Right lobe of liver (tissue), 6 donors: ENCODE measurements around the gene CARD6. TPM values are rescaled to one million over a fixed set of nuclear protein-coding genes. Genes with fewer than 3 reads are reported as not detected.

Source experiments
- ATAC-seq, 4 donors: fragments of 200-7000 bp; cut with Tn5 transposase; one replicate each; pipeline ENCODE4 v1.9.1; 2020; ENCODE audit warnings: mild to moderate bottlenecking in 4 of 4, moderate library complexity in 4 of 4
- DNase-seq, 3 donors: peaks; one replicate each; pipeline ENCODE4 v3.0.0-alpha.2; 2020
- H3K27ac ChIP-seq, 3 donors: fragments of 200-600 bp; one replicate each; pipeline ENCODE4 v1.8.0; 2022
- H3K27me3 ChIP-seq, 2 donors: fragments of 200-600 bp; one replicate each; pipeline ENCODE4 v1.8.0; 2022
- H3K36me3 ChIP-seq, 4 donors: fragments of 200-600 bp; sonication (generic) in 1 of 4; one replicate each; pipeline versions ENCODE4 v1.5.1 to v1.8.0; 2017 to 2022; ENCODE audit warnings: control low read depth in 1 of 4
- H3K4me1 ChIP-seq, 4 donors: fragments of 200-600 bp; sonication (generic) in 1 of 4; one replicate each; pipeline versions ENCODE4 v1.5.1 to v1.8.0; 2017 to 2022; ENCODE audit warnings: control low read depth in 1 of 4
- H3K4me3 ChIP-seq, 3 donors: fragments of 200-600 bp; one replicate each; pipeline ENCODE4 v1.8.0; 2022
- H3K9me3 ChIP-seq, 4 donors: fragments of 200-600 bp; sonication (generic) in 1 of 4; one replicate each; pipeline versions ENCODE4 v1.5.1 to v1.8.0; 2017 to 2022; ENCODE audit warnings: control low read depth in 1 of 4
- POLR2A ChIP-seq: fragments of 450-650 bp; IDR thresholded peaks from one replicate; pipeline ENCODE4 v1.6.1; 2017; ENCODE audit warnings: antibody characterized with exemption, mild to moderate bottlenecking
- WGBS: methylation state at CpG from one replicate; pipeline ENCODE4 v1.1.6; 2018; ENCODE audit warnings: low coverage, low lambda C conversion rate; ENCODE audit not compliant: insufficient coverage; ENCODE audit errors: missing lambda C conversion rate; 5-methylcytosine and 5-hydroxymethylcytosine counted together
- intact Hi-C, 2 donors: fragments of 100-400 bp; cut with DNase I; formaldehyde crosslinking; loops; one replicate each; pipeline versions ENCODE4 v1.11.2 to v1.14.1; 2022
- total RNA-seq, 6 experiments: library from RNA; depleted of rRNA in 2 of 6; stranded (reverse); fragments of >200 nt in 2 of 6; fragmentation: NEBNext Ultra II Directional in 3 of 6; extraction: Animal tissue kit (Norgen Biotek cat#: 25700) in 3 of 6; gene quantifications; one replicate each; pipeline versions ENCODE4 v1.1.0 to v1.2.4, GENCODE V29; 2016 to 2023
- TF ChIP-seq, protein P1 (sequence below), 4 donors: fragments of 200-600 bp in 3 of 4; fragments of 450-650 bp in 1 of 4; IDR thresholded peaks; one replicate each; pipeline versions ENCODE4 v1.5.1 to v1.8.0; 2016 to 2022; ENCODE audit warnings: antibody characterized with exemption in 4 of 4, mild to moderate bottlenecking in 2 of 4
- donor health status: DM: no; HTN: yes; CAD: no.
- donor health status: DM: no; HTN: no; CAD: no.
- donor health status: DM: no; HTN: no; CAD: no.
- donor health status: DM: no; HTN: yes; CAD: no.
- donor health status: DM: no; HTN: yes; CAD: no.

The CARD6 gene
- total RNA-seq, 6 experiments from 2014 or later, result 3.0 to 6.2 (median 3.3) TPM

DNA sequence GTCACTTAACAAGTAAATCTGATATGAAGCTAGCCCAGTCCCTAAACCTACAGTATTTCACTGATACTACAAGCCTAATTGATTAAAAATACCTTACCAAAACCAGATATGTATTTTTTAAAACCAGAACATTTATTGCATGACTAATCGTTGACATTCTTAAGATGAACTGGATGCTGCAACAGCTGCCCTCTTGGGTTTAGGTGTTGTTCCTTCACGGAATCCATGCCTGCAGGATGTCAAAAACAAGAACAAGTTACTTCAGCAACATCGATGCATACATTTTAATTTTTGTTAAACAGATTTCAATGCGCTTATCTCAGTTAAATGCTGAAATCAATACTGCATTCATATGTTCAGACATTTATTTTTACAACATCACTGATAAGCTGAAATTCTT lies 8.8 kb upstream of the CARD6 start:
- peaks cover 19 to 67% (median 47%) of the 10 kb centered on the region in 4 donors for H3K36me3 ChIP-seq
- WGBS, result 74% methylated on average over 4 of the region's 4 CpGs

DNA sequence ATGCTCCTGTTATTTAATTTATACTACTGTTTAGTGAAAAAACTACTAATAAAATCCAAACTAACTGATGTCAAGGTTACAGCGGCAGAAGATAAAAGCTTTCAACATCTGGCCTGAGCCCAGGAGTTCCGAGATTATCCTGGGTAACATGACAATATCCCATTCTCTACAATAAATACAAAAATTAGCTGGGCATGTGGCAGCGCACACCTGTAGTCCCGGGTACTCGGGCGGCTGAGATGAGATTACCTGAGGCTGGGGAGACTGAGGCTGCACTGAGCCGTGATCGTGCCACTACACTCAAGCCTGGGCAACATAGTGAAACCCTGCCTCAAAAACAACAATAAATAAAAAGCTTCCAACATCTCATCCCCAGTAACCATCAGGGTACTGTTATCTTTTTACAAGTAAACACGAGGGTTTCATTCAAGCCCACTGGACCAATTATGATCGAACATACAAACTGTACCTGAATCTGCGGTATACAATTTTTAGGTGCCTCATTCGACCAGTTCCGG lies 7.4 kb upstream of the CARD6 start:
- Histone ChIP-seq H3K4me3 (peak overlapping the region; percentile 71 to 93 (median 77)), H3K4me1 (peaks cover 0 to 16% (median 5%) of the 10 kb centered on the region in 4 donors), H3K27me3 (no peaks in the 10 kb centered on the region), H3K36me3 (peaks cover 19 to 53% (median 39%) of the 10 kb centered on the region in 4 donors), H3K27ac (no peak overlapping the region), H3K9me3 (no peaks in the 10 kb centered on the region)
- intact Hi-C loops, result loop anchor here in 1 of 2 donors (5.0 kb wide), 1 partner anchor 76 kb away; the partner anchor contains the start of gene TTC33
- 23% methylated on average over 12 of the region's 13 CpGs for WGBS
- ATAC-seq (no peak), DNase-seq (no peak)
- TF ChIP-seq POLR2A, result no peak
- TF ChIP-seq, protein P1, sequence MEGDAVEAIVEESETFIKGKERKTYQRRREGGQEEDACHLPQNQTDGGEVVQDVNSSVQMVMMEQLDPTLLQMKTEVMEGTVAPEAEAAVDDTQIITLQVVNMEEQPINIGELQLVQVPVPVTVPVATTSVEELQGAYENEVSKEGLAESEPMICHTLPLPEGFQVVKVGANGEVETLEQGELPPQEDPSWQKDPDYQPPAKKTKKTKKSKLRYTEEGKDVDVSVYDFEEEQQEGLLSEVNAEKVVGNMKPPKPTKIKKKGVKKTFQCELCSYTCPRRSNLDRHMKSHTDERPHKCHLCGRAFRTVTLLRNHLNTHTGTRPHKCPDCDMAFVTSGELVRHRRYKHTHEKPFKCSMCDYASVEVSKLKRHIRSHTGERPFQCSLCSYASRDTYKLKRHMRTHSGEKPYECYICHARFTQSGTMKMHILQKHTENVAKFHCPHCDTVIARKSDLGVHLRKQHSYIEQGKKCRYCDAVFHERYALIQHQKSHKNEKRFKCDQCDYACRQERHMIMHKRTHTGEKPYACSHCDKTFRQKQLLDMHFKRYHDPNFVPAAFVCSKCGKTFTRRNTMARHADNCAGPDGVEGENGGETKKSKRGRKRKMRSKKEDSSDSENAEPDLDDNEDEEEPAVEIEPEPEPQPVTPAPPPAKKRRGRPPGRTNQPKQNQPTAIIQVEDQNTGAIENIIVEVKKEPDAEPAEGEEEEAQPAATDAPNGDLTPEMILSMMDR (IDR thresholded peaks at IDR 0.05), result no peak

More for the DNA sequence above, 8.8 kb upstream of the CARD6 start:
- no peaks in the 10 kb centered on the region for H3K9me3 ChIP-seq
- no peak for ATAC-seq
- no peak for DNase-seq
- peaks cover 0 to 16% (median 5%) of the 10 kb centered on the region in 4 donors for H3K4me1 ChIP-seq
- no peak for TF ChIP-seq POLR2A
- TF ChIP-seq, protein P1 (IDR thresholded peaks at IDR 0.05), result no peak
- intact Hi-C loops, result loop anchor here in 1 of 2 donors (5.0 kb wide), 1 partner anchor 75 kb away; the partner anchor contains the start of gene TTC33
- H3K27ac ChIP-seq, result no peak overlapping the region
- no peaks in the 10 kb centered on the region for H3K27me3 ChIP-seq
- H3K4me3 ChIP-seq, result no peak overlapping the region

DNA sequence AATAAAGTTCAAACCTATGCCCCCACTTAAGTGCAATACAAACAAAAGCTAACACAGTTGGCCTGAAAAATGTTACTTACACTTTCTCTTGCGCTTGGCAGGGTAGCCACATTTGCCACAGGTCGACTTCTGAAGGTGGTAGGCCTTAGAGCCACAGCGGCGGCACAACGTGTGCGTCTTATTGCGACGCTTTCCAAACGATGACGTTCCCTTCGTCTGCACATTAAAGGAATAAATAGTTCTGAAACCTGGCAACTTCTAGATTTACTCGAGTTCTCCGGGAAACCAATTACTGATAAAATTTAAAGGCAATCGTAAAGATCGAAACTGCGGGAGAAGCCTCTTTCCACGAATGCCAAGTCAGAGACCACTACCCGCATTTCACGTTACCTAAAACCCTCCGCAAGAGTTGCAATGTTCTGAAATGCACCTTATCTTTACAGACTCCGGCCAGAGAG lies 6.7 kb upstream of the CARD6 start:
- peak overlapping the region; percentile 71 to 93 (median 77) for H3K4me3 ChIP-seq
- DNase-seq (peak in 1 of 3 donors; percentile 33), ATAC-seq (peak in 3 of 4 donors; percentile 4 to 20 (median 16))
- H3K27ac ChIP-seq, result peak overlapping the region; percentile 72 to 83 (median 72)
- H3K36me3 ChIP-seq, result peaks cover 19 to 46% (median 34%) of the 10 kb centered on the region in 4 donors
- H3K9me3 ChIP-seq, result no peaks in the 10 kb centered on the region
- TF ChIP-seq POLR2A, result no peak
- TF ChIP-seq, protein P1 (IDR thresholded peaks at IDR 0.05), result no peak
- no peaks in the 10 kb centered on the region for H3K27me3 ChIP-seq
- intact Hi-C loops, result loop anchor here in 1 of 2 donors (5.0 kb wide), 1 partner anchor 77 kb away; the partner anchor contains the start of gene TTC33
- H3K4me1 ChIP-seq, result peaks cover 0 to 16% (median 5%) of the 10 kb centered on the region in 4 donors
- 0% methylated on average over 21 of the region's 21 CpGs for WGBS

DNA sequence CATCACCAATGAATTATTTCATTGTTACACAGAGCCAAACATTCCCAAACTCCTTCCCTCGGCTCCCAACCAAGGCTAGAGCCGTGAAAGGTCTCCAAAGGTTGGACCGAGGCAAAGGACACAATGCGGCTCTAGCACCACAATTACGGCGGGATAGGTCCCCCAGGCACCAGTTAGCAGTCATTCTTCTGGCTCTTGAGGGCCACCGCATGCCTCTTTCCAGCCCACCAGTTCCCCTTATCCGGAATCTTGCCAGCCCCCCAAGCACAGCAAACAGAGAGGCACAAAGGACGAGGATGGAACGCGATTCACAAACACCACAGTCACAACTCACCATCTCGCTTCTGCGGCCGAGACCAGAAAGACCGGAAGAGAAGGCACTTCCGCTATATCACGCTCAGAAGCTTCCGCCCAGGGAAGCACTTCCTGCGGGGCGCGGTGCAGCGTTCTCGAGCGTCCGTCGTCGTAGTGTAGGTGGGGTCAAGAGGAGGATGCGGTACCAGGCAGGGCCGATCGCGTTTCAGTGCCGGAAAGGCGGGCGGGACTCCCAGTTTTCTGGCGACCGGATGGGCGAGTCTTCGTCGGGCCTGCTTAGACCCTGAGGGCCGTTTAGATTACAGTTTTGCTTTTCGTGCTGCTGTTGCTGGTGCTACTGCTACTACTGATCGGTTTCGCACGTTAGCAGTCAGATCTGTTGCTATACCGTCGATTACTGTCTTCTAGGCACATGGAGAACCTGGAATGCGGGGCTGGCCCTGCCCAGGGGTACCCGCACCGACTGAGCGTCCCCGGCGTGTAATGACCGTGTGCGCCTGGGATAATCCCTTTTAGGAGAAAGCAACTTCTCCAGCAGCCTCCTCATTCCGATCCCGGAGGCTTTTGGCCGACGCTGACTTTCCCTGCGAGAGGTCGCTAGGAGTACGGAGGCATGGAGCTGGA lies 6.0 kb upstream of the CARD6 start, which contains the start of gene RPL37:
TSS of gene RPL37 (minus strand) at position 374 of the 939 bp plus-strand sequence. CDS start at position 337, 37 bp downstream.
- DNase-seq, result peak; percentile 96 to 97 (median 97)
- peak; percentile 88 for TF ChIP-seq POLR2A
- TF ChIP-seq, protein P1 (IDR thresholded peaks at IDR 0.05), result peak in 1 of 4 donors; percentile 4
- intact Hi-C loops, result loop anchor here in 1 of 2 donors (5.0 kb wide), 1 partner anchor 78 kb away; the partner anchor contains the start of gene TTC33
- Histone ChIP-seq H3K4me1 (peaks cover 0 to 16% (median 5%) of the 10 kb centered on the region in 4 donors), H3K9me3 (no peaks in the 10 kb centered on the region), H3K27ac (peak within 1 kb of the TSS; percentile 75 to 93 (median 83)), H3K4me3 (peak within 1 kb of the TSS; percentile 71 to 93 (median 77)), H3K27me3 (no peaks in the 10 kb centered on the region), H3K36me3 (peaks cover 14 to 39% (median 29%) of the 10 kb centered on the region in 4 donors)
- ATAC-seq, result peak; percentile 98 to 100 (median 99)
- WGBS, result 7% methylated on average over 15 of the region's 61 CpGs
